Measurements from ENCODE around the gene ADAMTS7.

The ADAMTS7 gene

GRCh38 chr15:78712797-78713515, 98.3 kb downstream of the ADAMTS7 start:
- DNase-seq = no peak
- no peaks in the 10 kb centered on the region for H3K36me3 ChIP-seq
- no peak overlapping the region for H3K4me3 ChIP-seq (ENCODE audit: low read depth, low read length)
- no peak for TF ChIP-seq CTCF (IDR thresholded peaks at IDR 0.05; ENCODE audit: low read depth, low read length)
- no peaks in the 10 kb centered on the region for H3K27me3 ChIP-seq
- H3K9me3 ChIP-seq = no peaks in the 10 kb centered on the region; the same call in 1 of the 2 replicates
- peaks cover 13% of the 10 kb centered on the region for H3K4me1 ChIP-seq

DNA sequence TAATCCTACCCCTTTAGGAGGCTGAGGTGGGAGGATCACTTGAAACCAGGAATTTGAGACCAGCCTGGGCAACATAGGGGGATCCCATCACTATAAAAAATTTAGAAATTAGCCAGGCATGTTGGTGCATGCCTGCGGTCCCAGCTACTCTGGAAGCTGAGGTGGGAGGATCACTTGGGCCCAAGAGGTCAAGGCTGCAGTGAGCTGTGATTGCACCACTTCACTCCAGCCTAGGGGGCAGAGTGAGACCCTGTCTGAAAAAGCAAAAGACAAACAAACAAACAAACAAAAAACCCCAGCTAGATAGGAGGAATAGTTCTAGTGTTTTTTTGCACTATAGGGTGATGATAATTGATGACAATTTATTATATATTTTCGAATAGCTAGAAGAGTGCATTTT, 99.6 kb downstream of the ADAMTS7 start:
- no peaks in the 10 kb centered on the region; the same call in 1 of the 2 replicates for H3K9me3 ChIP-seq
- peaks cover 13% of the 10 kb centered on the region for H3K4me1 ChIP-seq
- no peaks in the 10 kb centered on the region for H3K36me3 ChIP-seq
- DNase-seq = no peak
- no peak overlapping the region for H3K4me3 ChIP-seq (ENCODE audit: low read depth, low read length)
- TF ChIP-seq CTCF (IDR thresholded peaks at IDR 0.05; ENCODE audit: low read depth, low read length) = no peak
- no peaks in the 10 kb centered on the region for H3K27me3 ChIP-seq

- Histone ChIP-seq H3K4me1 (peaks cover 13% of the 10 kb centered on the region), H3K36me3 (no peaks in the 10 kb centered on the region; the same call in 1 of the 2 replicates), H3K27me3 (no peaks in the 10 kb centered on the region), H3K9me3 (peaks cover 3% of the 10 kb centered on the region), H3K4me3 (ENCODE audit: low read depth, low read length) (peak overlapping the region; percentile 36)
- peak; percentile 93 for DNase-seq
- TF ChIP-seq CTCF (IDR thresholded peaks at IDR 0.05; ENCODE audit: low read depth, low read length) = peak; percentile 85
Measured at GRCh38 chr15:78709263-78709882, 101.9 kb downstream of the ADAMTS7 start.

Data from BE2C (cell line).